ENCODE measurements around the gene ATG3.

Gene ATG3

DNA sequence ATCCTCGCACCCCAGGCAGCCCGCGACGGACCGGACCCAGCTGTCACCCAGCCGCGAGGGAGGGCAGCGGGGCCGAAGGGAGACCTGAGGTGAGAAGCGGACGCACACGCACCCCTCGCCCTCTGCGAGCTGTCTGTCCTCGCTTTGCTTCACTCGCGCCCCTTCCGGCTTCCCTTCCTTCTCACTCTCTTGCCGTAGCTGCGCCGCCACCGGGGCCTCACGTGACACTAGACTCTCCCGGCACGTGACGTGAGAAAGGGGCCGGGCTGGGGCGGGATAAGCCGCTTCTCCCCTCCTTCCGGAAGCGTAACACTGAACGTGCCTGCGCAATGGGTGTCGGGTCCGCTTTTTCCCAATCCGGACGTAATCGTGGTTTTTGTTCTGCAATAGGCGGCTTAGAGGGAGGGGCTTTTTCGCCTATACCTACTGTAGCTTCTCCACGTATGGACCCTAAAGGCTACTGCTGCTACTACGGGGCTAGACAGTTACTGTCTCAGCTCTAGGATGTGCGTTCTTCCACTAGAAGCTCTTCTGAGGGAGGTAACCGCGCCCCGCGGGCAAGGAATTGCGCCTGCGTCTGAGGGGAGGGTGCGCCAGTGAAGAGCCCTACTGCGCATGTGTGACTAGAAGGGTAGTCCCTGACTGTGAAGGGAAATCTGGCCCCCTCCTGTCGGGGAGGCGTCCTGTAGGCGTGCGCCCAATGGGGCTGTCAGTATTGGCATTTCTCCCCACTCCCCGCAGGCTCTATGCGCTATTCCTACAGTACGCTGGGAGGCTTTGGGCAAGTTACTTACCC is at the start of gene ATG3, which contains the start of gene SLC35A5:
ATG3 (minus strand) TSS at position 229 of the 796 bp plus-strand sequence. CDS start 434 bp downstream, outside the sequence.
SLC35A5 (plus strand) TSS at position 312 of the 796 bp plus-strand sequence. CDS start 1,359 bp downstream, outside the sequence.
- peak; percentile 99 for DNase-seq

DNA sequence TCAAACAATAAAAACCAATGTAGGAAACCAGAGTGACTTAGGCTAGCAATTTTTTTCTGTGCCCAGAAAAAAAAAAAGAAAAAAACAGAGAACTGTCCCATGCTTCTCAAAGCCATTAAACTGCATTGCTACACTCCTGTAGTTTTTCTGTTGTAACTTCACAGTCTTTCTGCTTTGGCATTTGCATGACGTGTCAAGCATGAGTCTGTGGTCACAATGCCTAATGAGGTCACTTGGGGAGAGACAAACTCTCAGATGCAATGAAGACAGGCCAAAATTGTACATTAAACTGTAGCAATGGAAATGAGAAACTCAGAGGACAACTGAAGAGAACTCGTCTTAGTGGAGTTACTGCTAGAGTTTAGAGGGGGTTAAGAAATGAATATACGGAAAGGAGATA is 48.4 kb upstream of the ATG3 start:
- DNase-seq, result no peak

DNA sequence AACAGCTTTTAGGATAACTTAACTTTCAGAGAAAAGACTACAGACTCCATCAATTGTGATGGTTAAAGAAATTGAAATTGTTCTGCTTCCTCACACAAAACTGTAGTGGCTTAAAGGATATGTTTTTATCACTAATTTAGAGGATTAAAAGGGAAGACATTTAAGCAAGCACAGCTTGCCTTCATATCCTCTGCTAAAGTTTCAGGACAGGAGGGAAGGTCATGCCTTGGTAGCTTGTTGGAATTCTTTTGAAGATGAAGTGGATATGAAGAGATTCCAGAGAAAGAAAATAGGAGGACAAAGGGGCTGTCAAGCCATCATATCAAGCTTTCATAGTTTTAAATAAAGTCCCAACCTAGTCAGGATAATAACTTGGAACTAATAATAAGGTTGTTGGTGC is 46.1 kb upstream of the ATG3 start:
- DNase-seq, result no peak

DNA sequence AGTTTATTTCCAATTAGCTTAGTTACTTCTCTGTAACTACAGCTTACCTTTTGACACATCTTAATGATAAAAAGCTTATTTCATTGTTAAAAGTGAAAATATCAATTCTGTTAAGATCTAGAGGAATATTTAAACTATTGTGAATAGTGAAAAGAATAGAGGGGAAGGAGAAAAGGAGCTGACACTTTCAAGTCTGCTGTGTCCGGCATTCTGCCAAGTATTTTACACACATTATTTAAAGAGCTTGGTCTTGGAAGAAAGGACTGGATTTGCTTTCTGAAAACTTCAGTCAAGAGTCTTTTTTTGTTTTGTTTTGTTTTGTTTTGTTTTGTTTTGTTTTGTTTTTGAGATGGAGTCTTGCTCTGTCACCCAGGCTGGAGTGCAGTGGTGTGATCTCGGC is 44.3 kb upstream of the ATG3 start:
- no peak for DNase-seq

DNA sequence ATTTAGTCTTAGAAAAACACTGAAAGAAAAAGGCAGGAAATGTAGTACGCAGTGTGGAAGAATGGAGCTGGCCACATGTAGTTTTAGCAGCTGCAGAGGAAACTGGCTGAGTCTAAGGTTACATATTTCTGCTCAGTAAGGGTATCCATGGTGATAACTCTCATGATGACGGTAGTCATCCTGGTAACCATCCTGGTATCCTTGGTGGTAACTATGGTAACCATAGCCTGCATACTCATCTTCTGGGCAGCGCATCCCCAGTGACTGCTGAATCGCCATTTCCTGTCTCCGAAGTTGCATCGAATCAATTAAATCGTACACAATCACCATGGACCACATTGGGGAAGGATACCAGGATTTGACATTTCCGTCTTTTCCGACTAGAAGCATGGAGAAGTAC is 43.5 kb upstream of the ATG3 start:
- DNase-seq, result no peak

DNA sequence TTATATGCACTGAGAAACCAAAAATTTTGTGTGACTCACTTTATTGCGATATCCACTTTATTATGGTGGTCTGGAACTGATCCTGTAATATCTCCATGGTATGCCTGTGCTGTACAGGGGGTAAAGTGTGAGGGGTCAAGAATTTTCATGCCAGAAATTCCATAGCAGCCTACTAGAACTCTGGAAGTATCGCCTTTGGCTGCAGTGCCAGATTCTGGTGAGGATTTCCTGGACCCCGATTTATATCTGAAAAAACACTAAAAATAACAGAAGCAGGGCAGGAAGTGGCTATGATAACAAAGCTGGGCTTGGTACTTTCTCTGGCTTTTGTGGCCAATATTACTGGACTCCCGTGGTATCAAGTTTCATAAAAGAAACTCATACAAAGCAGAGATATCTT is 42.8 kb upstream of the ATG3 start:
- no peak for DNase-seq

DNA sequence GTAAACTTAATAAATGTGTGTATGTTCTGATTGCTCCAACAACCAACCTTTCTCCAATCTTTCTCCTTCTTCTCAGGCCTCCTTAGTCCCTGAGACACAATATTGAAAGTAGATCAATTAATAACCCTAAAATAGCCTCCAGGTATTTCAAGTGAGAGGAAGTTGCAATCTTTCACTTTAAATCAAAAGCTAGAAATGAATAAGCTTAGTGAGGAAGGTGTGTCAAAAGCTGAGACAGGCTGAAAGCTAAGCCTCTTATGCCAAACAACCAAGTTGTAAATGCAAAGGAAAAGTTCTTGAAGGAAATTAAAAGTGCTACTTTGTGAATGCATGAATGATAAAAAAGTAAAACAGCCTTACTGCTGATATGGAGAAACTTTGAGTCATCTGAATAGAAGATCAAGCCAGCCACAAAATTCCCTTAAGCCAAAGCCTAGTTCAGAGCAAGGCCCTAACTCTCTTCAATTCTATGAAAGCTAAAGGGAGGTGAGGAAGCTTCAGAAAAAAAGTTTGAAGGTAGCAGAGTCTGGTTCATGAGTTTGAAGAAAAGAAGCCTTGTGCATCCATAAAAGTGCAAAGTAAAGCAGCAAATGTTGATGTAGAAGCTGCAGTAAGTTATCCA is 40.6 kb upstream of the ATG3 start:
- DNase-seq, result no peak

DNA sequence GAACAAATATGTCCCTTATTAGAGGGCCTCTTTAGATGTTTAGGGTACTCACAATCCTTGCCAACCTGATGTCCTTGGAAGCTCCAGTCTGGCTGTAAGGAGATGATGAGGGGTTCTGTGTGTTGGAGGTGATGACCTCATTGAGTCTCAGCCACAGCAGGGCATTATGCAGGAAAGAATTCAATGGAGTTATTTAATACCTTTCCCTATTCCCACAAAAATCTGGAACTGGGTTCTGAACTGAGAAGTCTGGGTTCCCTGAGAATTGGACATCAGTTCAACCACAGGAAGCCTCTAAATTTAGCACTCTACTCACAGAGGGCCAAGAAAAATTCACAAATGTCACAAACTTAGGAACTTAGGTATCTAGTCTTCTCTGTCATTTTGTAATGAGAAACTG is 37.0 kb upstream of the ATG3 start:
- DNase-seq, result no peak

DNA sequence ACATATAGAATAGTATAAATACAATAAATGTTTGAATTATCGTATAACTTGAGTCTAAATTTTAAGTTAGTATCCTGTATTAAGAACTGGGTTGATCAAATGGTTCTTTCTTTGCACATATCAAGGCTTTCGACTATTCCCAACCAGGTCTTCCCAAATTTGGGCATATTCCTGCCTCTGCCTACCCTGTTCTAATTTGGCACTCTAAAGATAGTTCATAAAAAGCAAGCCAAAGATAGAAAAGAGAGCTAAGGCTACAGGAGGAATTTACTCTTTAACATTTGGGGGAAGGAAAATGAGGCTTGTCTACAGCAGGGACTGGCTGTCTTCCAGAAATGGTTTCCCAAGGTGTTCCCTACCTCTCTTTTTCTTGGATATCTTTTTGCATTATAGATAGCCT is 36.2 kb upstream of the ATG3 start:
- no peak for DNase-seq

DNA sequence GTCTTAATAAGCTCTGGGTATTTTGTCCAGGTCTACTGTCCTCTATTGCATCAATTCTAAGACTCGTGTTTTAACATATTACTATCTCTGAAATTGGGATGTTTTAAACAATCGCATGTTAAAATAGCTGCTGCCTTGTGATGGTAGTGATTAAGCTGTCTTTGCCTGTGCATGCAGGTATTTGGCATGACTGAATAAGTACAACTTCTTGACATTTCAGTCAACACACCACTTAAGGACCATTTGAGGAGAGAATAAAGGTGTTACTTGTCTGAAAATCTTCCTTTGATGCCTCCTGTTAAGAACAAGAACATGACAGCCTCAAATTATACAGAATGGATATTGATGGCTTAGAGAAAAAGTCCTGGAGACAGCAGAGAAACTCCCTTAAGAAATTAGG is 33.1 kb upstream of the ATG3 start:
- DNase-seq, result no peak

DNA sequence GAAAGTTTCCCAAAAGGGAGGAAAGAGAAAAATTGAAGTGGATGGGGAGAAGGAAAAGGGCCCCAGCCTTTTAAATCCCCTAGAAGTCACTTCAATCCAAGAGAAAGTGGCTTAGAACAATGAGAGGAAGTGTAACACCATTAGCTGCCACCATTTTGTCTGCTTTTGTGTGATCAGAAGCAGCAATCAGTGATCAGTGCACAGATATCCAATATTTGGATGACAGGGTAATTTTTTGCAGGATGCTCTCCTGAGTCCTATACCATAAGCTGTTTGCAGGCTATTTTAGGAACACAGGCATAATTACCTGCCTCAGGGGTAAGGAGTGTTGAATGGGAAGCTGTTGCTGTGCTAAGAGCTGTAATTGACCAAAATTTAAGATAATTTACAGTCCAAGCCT is 31.5 kb upstream of the ATG3 start:
- no peak for DNase-seq

DNA sequence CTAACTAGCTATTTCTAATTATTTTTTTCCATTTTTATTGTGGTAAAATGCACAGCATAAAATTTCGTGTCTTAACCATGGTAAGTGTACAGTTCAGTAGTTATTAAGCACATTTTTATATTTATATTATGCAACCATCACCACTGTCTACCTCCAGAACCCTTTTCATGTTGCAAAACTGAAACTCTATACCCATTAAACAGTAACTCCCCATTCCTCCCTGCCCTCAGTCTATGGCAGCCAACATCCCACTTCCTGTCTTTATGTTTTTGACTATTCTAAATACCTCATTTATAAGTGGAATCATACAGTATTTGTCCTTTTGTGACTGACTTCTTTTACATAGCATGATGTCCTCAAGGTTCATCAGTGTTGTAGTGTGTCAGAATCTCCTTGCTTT is 25.6 kb upstream of the ATG3 start:
- DNase-seq, result no peak

DNA sequence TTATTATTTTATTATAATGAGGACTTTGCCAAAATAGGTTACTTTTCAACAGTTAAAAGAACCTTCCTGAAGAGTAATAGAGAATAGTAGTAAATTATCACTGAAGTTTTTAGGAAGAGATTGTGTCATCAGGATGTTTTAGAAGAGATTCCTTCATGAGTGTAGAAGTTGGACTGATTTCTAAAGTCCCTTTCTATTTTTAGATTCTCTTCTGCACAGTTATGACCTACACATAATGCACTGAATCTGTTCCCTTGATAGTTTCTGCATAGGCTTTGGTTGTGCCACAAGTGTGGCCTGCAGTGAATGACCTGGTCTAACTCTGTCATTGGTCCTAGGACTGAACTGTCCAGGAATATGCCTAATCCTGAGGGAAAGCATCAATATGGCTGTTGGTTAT is 24.0 kb upstream of the ATG3 start:
- DNase-seq, result no peak

DNA sequence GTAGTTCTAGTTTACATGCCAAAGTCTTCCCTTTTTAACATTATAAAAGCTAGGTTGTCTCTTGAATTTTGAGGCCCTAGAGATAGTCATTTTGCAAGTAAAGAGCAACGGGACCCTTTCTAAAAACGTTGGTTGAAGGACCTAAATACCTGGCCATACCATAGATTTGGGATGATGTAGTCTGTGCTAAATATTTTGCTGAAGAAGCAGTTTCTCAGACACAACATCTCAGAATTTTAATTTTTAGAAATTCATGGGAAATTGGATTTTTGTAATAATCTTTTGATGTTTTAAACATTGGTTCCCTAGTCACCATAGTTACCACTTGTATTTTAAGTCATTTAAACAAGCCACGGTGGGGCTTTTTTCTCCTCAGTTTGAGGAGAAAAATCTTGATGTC is 21.3 kb upstream of the ATG3 start:
- no peak for DNase-seq

DNA sequence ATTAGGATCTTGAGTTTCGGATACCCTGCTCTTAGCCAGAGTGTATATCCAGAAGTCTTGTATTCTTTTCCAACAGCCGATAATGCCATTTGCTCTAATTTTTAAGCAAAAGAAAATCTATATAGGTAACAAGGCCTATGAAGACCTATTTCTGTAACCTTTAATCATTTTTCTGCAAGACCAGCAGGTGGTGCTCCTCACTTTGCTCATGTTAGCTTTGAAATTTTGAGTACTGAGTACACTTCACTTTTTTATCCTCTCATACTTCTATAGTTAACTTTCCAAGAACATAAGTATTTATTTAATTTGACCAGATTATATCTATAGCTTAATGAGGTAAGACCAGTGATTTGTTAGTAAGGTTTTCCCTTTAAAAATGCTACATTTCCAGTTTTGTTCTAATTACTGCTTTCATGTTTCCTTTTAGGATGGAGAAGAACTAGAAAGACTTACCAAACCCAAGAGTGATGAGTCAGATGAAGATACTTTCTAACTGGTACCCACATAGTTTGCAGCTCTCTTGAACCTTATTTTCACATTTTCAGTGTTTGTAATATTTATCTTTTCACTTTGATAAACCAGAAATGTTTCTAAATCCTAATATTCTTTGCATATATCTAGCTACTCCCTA is 20.6 kb upstream of the ATG3 start:
- no peak for DNase-seq

DNA sequence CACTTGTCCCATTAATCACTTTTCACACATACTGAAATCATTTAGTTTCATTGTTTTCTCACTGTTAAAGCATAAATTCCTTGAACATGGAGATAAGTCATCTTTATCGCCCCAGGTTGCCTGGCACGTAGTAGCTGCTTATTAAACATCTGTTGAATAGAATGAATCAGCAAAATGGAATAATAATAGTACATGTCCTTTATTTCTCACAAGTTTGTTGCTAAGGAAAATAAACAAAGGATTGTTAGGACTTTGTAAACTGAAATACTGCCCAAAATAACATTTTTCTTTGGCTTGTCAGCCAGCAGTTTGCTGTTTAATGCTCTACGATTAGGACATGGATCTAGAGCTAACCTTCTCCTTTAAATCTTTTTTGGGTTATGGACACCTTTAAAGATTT is 17.9 kb upstream of the ATG3 start:
- no peak for DNase-seq

DNA sequence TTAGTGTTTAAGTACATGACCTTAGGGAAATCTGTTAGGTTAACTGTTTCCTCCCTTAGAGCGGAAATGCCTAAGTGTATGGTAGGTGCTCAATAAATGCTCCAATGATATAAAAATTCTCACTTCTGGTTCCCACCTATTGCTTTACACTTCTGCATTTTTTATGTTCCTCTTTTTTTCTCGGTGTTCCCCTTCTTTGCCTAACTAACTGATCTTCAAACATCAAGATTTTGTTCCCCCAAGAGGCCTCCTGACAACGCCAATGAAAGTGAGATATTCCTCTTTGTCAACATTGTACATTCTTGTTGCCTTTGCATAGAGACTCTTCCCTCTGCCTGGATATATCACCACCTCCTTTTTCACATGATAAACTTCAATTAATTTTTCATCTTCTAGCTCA is 17.5 kb upstream of the ATG3 start:
- no peak for DNase-seq

DNA sequence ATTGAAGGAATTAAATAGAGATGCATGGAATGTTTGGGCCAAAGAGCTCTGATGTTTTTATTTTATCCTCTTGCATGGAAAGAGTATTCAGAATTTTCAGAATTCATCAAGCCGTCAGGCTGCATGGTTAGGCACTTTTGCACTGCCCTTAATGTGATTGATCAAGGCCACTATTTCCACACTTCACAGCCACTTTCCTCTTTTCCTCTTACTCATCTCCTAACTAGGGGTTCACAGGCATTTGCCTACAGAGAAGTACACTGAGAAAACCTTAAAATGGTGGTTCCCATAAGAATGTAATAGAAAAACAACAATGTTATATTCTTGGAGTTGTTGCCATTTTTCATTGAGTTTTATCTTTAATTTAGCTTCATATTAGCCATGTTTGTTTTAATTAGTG is 10.9 kb upstream of the ATG3 start:
- no peak for DNase-seq

DNA sequence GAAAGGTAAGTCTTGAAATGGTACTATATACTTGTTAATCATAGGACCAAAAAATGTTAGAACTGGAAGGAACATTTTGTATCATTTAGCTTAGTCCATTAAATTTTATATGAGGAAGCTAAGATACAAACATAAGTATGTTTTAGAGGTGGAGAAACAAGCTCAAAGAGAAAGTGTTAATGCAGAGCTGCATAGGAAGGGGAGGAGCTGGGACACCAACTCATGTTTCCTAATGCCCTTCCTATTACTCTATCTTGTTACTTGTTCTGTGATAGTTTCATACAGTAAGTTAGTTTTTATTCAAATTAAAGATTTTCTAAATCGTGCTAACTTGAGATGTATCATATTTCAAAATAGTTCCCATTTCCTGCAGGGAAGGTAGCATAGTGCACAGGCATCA is 7.5 kb upstream of the ATG3 start:
- DNase-seq, result no peak

DNA sequence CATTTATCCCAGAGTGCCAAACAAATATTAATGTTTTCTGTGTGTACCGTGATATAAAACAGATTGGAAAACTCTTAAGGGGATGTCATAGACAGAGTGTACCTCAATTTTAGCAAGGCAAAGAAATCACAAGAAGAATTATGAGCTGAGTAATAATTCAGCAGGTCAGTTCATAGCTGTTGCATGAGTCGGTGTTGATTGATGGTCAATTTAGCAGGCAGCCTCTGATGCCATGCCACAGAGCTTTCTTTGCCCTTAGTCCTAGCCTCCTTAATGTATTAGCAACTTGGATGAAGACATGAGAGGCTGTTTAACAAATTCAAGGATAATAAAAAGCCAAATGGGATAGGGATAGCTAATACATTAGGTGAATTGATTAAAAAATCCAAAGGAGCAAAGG is 6.9 kb upstream of the ATG3 start:
- no peak for DNase-seq

DNA sequence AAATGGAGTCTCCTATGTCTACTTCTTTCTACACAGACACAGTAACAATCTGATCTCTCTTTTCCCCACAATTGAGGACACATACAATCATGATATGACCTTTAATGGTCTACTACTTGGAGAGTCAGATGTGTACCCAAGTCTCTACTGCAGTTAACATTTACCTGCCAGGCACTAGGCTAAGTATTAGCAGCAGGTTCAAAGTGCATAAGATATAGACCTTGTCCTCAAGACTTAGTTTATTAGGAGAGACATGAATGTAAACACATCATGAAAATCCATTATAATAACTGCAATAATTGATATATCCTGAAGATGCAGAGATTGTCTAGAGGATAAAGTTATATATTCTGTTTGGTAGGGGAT is 3.2 kb upstream of the ATG3 start:
- no peak for DNase-seq

DNA sequence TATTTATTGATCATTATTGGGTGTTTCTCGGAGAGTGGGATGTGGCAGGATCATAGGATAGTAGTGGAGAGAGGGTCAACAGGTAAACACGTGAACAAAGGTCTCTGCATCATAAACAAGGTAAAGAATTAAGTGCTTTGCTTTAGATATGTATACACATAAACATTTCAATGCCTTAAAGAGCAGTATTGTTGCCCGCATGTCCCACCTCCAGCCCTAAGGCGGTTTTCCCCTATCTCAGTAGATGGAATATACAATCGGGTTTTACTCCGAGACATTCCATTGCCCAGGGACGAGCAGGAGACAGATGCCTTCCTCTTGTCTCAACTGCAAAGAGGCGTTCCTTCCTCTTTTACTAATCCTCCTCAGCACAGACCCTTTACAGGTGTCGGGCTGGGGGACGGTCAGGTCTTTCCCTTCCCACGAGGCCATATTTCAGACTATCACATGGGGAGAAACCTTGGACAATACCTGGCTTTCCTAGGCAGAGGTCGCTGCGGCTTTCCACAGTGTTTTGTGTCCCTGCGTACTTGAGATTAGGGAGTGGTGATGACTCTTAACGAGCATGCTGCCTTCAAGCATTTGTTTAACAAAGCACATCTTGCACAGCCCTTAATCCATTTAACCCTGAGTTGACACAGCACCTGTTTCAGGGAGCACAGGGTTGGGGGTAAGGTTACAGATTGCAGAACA is 2.6 kb upstream of the ATG3 start:
- peak; percentile 66 for DNase-seq

DNA sequence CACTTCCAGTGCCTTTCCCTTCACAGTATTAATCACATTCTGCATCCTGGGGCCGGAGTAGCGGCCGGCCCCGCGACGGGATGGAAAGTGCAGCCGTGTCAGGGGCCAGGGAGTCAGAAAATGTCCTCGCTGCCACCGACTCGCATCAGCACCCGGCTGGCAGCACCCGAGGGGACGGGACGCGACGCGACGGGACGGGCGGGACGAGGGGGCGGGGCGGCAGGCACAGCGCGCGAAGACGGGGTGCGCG is 353 bp downstream of the ATG3 start:
- DNase-seq, result peak; percentile 85
